Hematopoietic multipotent progenitor cell treated with erythropoietin and hydrocortisone succinate and interleukin-3 and kit ligand, for 4 days (in vitro differentiated cells): Measurements from ENCODE around the gene PASK.

Source experiments
- DNase-seq: peaks from one replicate; pipeline ENCODE4 v3.0.0-alpha.2; 2015

Gene PASK

DNA sequence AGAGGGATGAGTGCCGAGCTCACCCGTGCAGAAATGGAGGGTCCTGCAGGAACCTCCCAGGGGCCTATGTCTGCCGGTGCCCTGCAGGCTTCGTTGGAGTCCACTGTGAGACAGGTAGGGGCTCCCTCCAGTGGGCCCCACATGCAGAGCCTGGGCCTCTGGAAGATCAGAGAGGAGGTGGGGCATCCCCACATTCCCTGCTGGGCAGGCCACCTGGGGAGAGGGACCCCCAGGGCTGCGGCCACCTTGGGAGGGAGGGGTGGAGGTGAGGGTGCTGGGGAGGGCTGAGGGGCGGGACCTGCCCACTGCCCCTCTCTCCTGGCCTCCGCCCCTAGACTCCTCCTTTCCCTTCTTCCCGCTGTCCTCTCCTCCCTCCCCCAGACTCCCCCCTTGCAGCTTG is 85.7 kb downstream of the PASK start:
- no peak for DNase-seq

DNA sequence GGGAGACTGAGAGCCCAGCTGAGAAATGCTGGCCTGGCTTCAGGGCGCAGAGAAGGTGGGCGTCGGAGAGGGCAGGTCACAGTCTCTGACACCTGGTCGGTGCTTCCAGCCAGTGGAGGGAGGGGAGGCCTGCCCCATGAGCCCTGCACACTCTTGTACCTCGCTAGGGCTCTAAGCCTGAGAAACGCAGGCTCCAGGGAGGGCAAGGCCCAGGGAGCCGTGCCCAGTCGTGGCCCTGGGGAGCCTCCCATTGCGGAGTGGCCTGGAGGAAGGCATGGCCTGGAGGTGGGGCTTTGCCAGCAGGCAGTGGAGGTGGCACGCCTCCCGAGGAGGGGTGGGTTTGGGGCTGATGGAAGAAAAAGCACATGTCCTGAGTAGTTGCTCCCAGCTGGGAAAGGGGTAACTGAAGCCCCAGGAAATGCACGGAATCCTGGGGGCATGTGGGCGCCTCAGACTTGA is 86.2 kb downstream of the PASK start:
- DNase-seq, result no peak

DNA sequence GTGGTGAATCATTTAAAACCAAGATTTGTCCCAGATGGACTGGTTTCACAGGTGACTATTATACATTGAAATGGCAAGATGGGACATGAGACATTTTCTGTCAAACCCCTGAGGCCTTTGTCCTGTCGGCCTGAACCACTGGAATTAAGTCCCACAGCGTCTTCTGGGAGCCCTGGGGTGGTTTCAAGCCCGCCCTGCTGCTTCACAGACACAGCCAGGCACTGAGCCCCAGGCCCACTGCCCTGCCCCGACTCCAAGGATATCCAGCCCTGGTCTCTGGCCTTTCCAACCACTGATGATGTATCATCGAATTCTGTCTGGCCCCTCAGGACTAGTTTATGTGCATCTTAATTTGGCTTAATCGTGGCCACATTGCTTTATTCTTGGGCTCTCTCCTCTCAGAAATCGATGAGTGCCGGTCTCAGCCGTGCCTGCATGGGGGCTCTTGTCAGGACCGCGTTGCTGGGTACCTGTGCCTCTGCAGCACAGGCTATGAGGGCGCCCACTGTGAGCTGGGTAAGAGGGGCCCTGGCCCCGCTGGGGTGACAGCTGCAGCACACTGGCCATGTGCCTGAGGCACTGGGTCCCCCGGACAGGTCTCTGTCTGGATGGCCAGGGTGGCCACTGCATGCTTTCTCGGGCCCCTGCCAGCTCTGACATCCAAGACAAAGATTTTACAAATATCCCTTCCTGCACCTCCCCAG is 86.7 kb downstream of the PASK start:
- DNase-seq, result no peak

DNA sequence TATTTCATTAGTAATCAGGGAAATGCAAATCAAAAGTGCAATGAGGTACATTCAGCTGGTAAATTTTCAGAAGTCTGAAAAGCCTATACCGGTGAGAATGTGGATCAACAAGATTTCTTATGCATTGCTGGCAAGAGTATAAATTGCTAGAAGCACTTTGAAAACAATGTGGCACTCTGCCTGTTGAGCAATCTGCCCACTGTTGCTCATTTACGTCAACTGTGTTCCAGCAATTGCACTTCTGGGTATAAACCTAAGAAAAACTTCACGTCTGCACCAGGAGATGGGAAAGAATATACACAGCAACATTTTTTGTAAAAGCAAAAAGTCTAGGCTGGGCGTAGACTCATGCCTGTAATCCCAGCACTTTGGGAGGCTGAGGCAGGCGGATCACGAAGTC is 88.0 kb downstream of the PASK start:
- DNase-seq, result no peak
